Adrenal gland (tissue), 5 donors: ENCODE data around the gene CADPS.

Source experiments
- CTCF ChIP-seq, 6 experiments: fragments of 450-650 bp in 4 of 6; fragments of 200-600 bp in 2 of 6; sonication (generic) in 1 of 6; IDR thresholded peaks; 1 replicate in 5 of 6; 2 replicates in 1 of 6; pipeline versions ENCODE4 v1.5.1 to v1.8.0; 2016 to 2021; ENCODE audit warnings: antibody characterized with exemption in 6 of 6, mild to moderate bottlenecking in 2 of 6, moderate library complexity in 1 of 6
- POLR2A ChIP-seq, 2 donors: fragments of 450-650 bp; IDR thresholded peaks; one replicate each; pipeline ENCODE4 v1.6.1; 2017; ENCODE audit warnings: antibody characterized with exemption in 2 of 2, mild to moderate bottlenecking in 2 of 2, moderate library complexity in 1 of 2
- donor health status: DM: no; HTN: no; CAD: no.

GRCh38 chr3:62527474-62527873, 347.7 kb downstream of the CADPS start:
- TF ChIP-seq CTCF (IDR thresholded peaks at IDR 0.05) (no peak), POLR2A (IDR thresholded peaks at IDR 0.05) (no peak)
